Stimulated activated CD8-positive, alpha-beta memory T cell treated with anti-CD3 and anti-CD28 coated beads, Interleukin-7, amount 100 ng/mL, for 24 hours (primary cell): ENCODE data around the gene DCAF10.
A peak's percentile ranks its signal among the peaks of the same experiment; 100 is the strongest.
"Not testable (repeated sequence)": the region's sequence is repeated elsewhere in the genome, so short reads cannot be mapped to it uniquely, and the experiment has no call there.

ENCODE experiments used
- DNase-seq: peaks from one replicate; pipeline ENCODE4 v3.0.0-alpha.2; 2020; ENCODE audit warnings: low read depth

Gene DCAF10

GRCh38 chr9:37800631-37801286 lies at the start of gene DCAF10:
DCAF10 (plus strand) TSS chr9:37800797; CDS start chr9:37800867, 70 bp downstream.
- DNase-seq = peak; percentile 86

GRCh38 chr9:37751186-37751585 lies 49.4 kb upstream of the DCAF10 start:
- no peak for DNase-seq

- not testable (repeated sequence) for DNase-seq
Observed at GRCh38 chr9:37751704-37752103, 48.9 kb upstream of the DCAF10 start.

- not testable (repeated sequence) for DNase-seq
Observed at GRCh38 chr9:37752112-37752511, 48.5 kb upstream of the DCAF10 start.

GRCh38 chr9:37752642-37753488 lies 47.7 kb upstream of the DCAF10 start:
- no peak for DNase-seq

- peak; percentile 49 for DNase-seq
Observed at GRCh38 chr9:37753489-37754190, 47.0 kb upstream of the DCAF10 start, which contains the start of gene TRMT10B. TRMT10B (plus strand) TSS chr9:37753805; CDS start chr9:37761932, 8,127 bp downstream.

- no peak for DNase-seq
Observed at GRCh38 chr9:37758747-37759146, 41.9 kb upstream of the DCAF10 start.

- DNase-seq = no peak
Observed at GRCh38 chr9:37760416-37761161, 40.0 kb upstream of the DCAF10 start.

- DNase-seq = no peak
Observed at GRCh38 chr9:37761511-37761910, 39.1 kb upstream of the DCAF10 start.

- not testable (repeated sequence) for DNase-seq
Observed at GRCh38 chr9:37765263-37765662, 35.3 kb upstream of the DCAF10 start.

GRCh38 chr9:37769306-37769705 lies 31.3 kb upstream of the DCAF10 start:
- DNase-seq = no peak

- no peak for DNase-seq
Observed at GRCh38 chr9:37769995-37770394, 30.6 kb upstream of the DCAF10 start.

GRCh38 chr9:37775216-37775919 lies 25.2 kb upstream of the DCAF10 start:
- no peak for DNase-seq

- no peak for DNase-seq
Observed at GRCh38 chr9:37776328-37776727, 24.3 kb upstream of the DCAF10 start.

- no peak for DNase-seq
Observed at GRCh38 chr9:37778534-37778933, 22.1 kb upstream of the DCAF10 start.

- no peak for DNase-seq
Observed at GRCh38 chr9:37784291-37784615, 16.3 kb upstream of the DCAF10 start.

GRCh38 chr9:37784616-37785483 lies 15.7 kb upstream of the DCAF10 start, which contains the start of gene EXOSC3:
EXOSC3 (minus strand) TSS chr9:37785064; CDS start chr9:37785044, 20 bp downstream.
- peak; percentile 77 for DNase-seq

- DNase-seq = no peak
Observed at GRCh38 chr9:37787059-37787458, 13.5 kb upstream of the DCAF10 start.

GRCh38 chr9:37788332-37788731 lies 12.3 kb upstream of the DCAF10 start:
- no peak for DNase-seq

GRCh38 chr9:37790096-37790495 lies 10.5 kb upstream of the DCAF10 start:
- DNase-seq = no peak
